VCaP (cell line): Measurements from ENCODE around the gene IFNA8.
A peak's percentile ranks its signal among the peaks of the same experiment; 100 is the strongest.

Experiments used
- H3K27ac ChIP-seq: fragments of 450-650 bp; 2 replicates; pipeline ENCODE4 v1.5.1; 2017
- CTCF ChIP-seq: fragments of 450-650 bp; conservative IDR thresholded peaks from 2 replicates; pipeline ENCODE4 v1.5.1; 2017; ENCODE audit warnings: mild to moderate bottlenecking, moderate library complexity

Gene IFNA8

GRCh38 chr9:21392270-21392669 is 16.6 kb upstream of the IFNA8 start:
- peak; percentile 67 for TF ChIP-seq CTCF
- H3K27ac ChIP-seq: no peak overlapping the region

- peak; percentile 96 for TF ChIP-seq CTCF
- H3K27ac ChIP-seq: no peak overlapping the region
These were observed 12.9 kb upstream of the IFNA8 start for GRCh38 chr9:21395778-21396717.

GRCh38 chr9:21398955-21399489 is 9.9 kb upstream of the IFNA8 start:
- no peak for TF ChIP-seq CTCF
- no peak overlapping the region for H3K27ac ChIP-seq

GRCh38 chr9:21399956-21400355 is 9.0 kb upstream of the IFNA8 start:
- H3K27ac ChIP-seq: no peak overlapping the region
- TF ChIP-seq CTCF: no peak

GRCh38 chr9:21402386-21403251 is 6.3 kb upstream of the IFNA8 start:
- TF ChIP-seq CTCF: no peak

GRCh38 chr9:21404146-21404545 is 4.8 kb upstream of the IFNA8 start:
- no peak for TF ChIP-seq CTCF
- no peak overlapping the region for H3K27ac ChIP-seq

More at GRCh38 chr9:21402386-21403251, 6.3 kb upstream of the IFNA8 start:
- H3K27ac ChIP-seq: no peak overlapping the region

GRCh38 chr9:21412107-21412506 is 3.2 kb downstream of the IFNA8 start:
- no peak overlapping the region for H3K27ac ChIP-seq
- TF ChIP-seq CTCF: no peak
